LNCAP (cell line): ENCODE data around the gene TJP1.
A peak's percentile ranks its signal among the peaks of the same experiment; 100 is the strongest.

ENCODE experiments used
- CTCF ChIP-seq: fragments of 450-650 bp; IDR thresholded peaks from 2 replicates; pipeline ENCODE4 v1.5.1; 2017; ENCODE audit warnings: mild to moderate bottlenecking

TJP1 gene

DNA sequence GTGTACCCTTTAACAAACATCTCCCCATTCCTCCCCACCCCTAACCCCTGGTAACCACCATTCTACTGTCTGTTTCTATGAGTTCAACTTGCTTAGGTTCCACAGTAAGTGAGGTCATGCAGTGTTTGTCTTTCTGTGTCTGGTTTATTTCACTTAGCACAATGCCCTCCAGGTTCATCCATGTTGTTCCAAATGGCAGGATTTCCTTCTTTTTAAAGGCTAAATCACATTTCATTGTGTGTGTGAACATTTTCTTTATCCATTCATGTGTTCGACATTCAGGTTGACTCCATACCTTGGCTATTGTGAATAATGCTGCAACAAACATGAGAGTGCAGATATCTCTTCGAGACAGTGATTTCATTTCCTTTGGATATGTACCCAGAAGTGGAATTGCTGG is 62.7 kb downstream of the TJP1 start:
- TF ChIP-seq CTCF, result no peak

GRCh38 chr15:29756358-29757267 is 65.7 kb downstream of the TJP1 start:
- TF ChIP-seq CTCF, result no peak

GRCh38 chr15:29753506-29753905 is 68.8 kb downstream of the TJP1 start:
- TF ChIP-seq CTCF, result no peak

DNA sequence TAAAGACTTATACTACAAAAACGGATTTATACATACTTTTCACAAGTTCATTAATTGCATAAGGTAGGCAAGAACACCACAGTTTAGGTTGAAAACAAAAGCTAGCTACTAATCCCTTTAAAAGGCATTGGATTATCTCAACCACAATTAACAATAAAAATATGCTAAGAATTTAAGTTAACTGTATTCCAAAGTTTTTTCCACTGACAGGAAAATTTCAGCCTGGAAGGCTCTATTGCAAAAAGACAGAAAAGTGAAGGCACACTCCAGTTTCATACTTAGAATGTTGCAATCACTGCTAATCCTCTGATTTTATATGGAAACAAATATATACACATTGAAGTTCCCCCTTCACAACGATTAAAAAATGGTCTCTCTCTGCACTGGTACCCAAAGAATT is 71.5 kb downstream of the TJP1 start:
- no peak for TF ChIP-seq CTCF

DNA sequence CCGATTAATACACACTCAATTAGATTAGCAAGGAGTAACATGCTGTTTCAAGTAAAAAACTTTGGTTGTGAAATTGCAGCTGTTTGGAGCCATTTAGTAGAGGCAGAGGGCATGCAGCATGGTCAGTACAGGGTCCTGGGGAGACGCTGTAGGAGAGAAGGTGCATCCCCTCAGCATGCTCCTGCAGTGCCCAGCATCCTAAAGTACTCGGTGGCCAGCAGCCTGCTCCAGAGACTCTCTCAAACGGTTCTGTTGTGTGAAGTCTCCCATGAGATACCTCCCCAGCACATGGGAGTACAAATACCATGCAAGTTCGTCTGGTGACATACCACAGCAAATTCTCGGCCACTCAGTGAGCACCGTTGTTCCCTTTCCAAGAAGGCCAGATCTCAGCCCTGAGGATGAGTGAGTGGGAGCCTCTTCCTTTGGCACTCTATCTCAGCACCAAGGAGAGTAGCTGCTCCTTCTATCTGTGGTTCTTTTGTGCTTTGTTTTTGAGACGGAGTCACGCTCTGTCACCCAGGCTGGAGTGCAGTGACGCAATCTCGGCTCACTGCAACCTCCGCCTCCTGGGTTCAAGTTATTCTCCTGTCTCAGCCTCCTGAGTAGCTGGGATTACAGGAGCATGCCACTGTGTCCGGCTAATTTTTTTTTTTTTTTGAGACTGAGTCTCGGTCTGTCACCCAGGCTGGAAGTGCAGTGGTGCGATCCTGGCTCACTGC is 72.7 kb downstream of the TJP1 start:
- TF ChIP-seq CTCF, result no peak

- peak; percentile 76 for TF ChIP-seq CTCF
Measured at GRCh38 chr15:29747837-29748417, 74.3 kb downstream of the TJP1 start.

GRCh38 chr15:29743475-29743874 is 78.8 kb downstream of the TJP1 start:
- no peak for TF ChIP-seq CTCF
